Esophagus squamous epithelium (tissue), 5 donors: ENCODE results near the gene IL32. TPM values are rescaled to one million over a fixed set of nuclear protein-coding genes. Genes with fewer than 3 reads are reported as not detected.
A peak's percentile ranks its signal among the peaks of the same experiment; 100 is the strongest.

Experiments used
- DNase-seq: peaks from one replicate; lab custom pipeline; 2025; lab: John Stamatoyannopoulos, UW
- H3K27ac ChIP-seq, 4 donors: fragments of 200-600 bp; sonication (generic); one replicate each; pipeline ENCODE4 v1.5.1; 2016 to 2019; ENCODE audit warnings: mild to moderate bottlenecking in 1 of 4
- H3K27me3 ChIP-seq, 4 donors: fragments of 200-600 bp; sonication (generic); 1 replicate in 3 of 4; 2 replicates in 1 of 4; pipeline versions ENCODE4 v1.5.1 to v1.6.0; 2017 to 2021; ENCODE audit warnings: antibody characterized with exemption in 1 of 4
- H3K36me3 ChIP-seq, 3 donors: fragments of 200-600 bp; sonication (generic); one replicate each; pipeline ENCODE4 v1.5.1; 2016 to 2019
- H3K4me1 ChIP-seq, 3 donors: fragments of 200-600 bp; sonication (generic); one replicate each; pipeline ENCODE4 v1.5.1; 2017 to 2019
- H3K4me3 ChIP-seq, 4 donors: fragments of 200-600 bp; sonication (generic); 1 replicate in 3 of 4; 2 replicates in 1 of 4; pipeline ENCODE4 v1.5.1; 2016 to 2019; ENCODE audit warnings: mild to moderate bottlenecking in 2 of 4, moderate library complexity in 1 of 4
- H3K9me3 ChIP-seq, 3 donors: fragments of 200-600 bp; sonication (generic); one replicate each; pipeline ENCODE4 v1.5.1; 2016 to 2019
- POLR2A ChIP-seq, 4 donors: fragments of 450-650 bp; IDR thresholded peaks; one replicate each; pipeline ENCODE4 v1.6.1; 2017; ENCODE audit warnings: antibody characterized with exemption in 4 of 4, mild to moderate bottlenecking in 4 of 4, moderate library complexity in 3 of 4
- WGBS, 2 donors: methylation state at CpG; one replicate each; pipeline ENCODE4 v1.1.5; 2018; 5-methylcytosine and 5-hydroxymethylcytosine counted together
- intact Hi-C: fragments of 100-400 bp; cut with DNase I; formaldehyde crosslinking; loops from one replicate; pipeline ENCODE4 v1.15.0; 2022
- total RNA-seq, 4 donors: library from RNA; depleted of rRNA; stranded (reverse); fragments of >200 nt; gene quantifications; one replicate each; pipeline ENCODE4 v1.1.0, GENCODE V29; 2016
- TF ChIP-seq, protein P1 (sequence below), 6 experiments: fragments of 450-650 bp in 4 of 6; fragments of 200-600 bp in 2 of 6; sonication (generic) in 2 of 6; IDR thresholded peaks; one replicate each; pipeline ENCODE4 v1.5.1; 2016 to 2019; ENCODE audit warnings: antibody characterized with exemption in 6 of 6, mild to moderate bottlenecking in 4 of 6, moderate library complexity in 4 of 6
- donor health status: DM: yes; HTN: yes; CAD: no.

Gene IL32
- total RNA-seq, 4 donors from 2014 or later, result 4.6 to 31.7 (median 17.3) TPM

GRCh38 chr16:3113765-3114479, 48.5 kb downstream of the IL32 start:
- H3K36me3 ChIP-seq, result peaks cover 6 to 47% (median 25%) of the 10 kb centered on the region in 3 donors
- 45 to 51% methylated on average over 9 to 17 of the region's 17 CpGs for WGBS, 2 donors
- TF ChIP-seq, protein P1, sequence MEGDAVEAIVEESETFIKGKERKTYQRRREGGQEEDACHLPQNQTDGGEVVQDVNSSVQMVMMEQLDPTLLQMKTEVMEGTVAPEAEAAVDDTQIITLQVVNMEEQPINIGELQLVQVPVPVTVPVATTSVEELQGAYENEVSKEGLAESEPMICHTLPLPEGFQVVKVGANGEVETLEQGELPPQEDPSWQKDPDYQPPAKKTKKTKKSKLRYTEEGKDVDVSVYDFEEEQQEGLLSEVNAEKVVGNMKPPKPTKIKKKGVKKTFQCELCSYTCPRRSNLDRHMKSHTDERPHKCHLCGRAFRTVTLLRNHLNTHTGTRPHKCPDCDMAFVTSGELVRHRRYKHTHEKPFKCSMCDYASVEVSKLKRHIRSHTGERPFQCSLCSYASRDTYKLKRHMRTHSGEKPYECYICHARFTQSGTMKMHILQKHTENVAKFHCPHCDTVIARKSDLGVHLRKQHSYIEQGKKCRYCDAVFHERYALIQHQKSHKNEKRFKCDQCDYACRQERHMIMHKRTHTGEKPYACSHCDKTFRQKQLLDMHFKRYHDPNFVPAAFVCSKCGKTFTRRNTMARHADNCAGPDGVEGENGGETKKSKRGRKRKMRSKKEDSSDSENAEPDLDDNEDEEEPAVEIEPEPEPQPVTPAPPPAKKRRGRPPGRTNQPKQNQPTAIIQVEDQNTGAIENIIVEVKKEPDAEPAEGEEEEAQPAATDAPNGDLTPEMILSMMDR (IDR thresholded peaks at IDR 0.05), result no peak
- TF ChIP-seq POLR2A (IDR thresholded peaks at IDR 0.05), result no peak
- intact Hi-C loops, result no loop called here
- H3K4me3 ChIP-seq, result peak overlapping the region in 3 of 4 donors; percentile 76 to 78 (median 77)
- peaks cover 13 to 40% (median 21%) of the 10 kb centered on the region in 3 donors for H3K4me1 ChIP-seq
- DNase-seq, result no peak
- H3K27me3 ChIP-seq, result no peaks in the 10 kb centered on the region
- no peaks in the 10 kb centered on the region for H3K9me3 ChIP-seq
- H3K27ac ChIP-seq, result no peak overlapping the region

GRCh38 chr16:3115003-3115402, 49.6 kb downstream of the IL32 start:
- intact Hi-C loops, result no loop called here
- no peaks in the 10 kb centered on the region for H3K9me3 ChIP-seq
- DNase-seq, result no peak
- peaks cover 13 to 58% (median 34%) of the 10 kb centered on the region in 3 donors for H3K36me3 ChIP-seq
- peaks cover 13 to 40% (median 21%) of the 10 kb centered on the region in 3 donors for H3K4me1 ChIP-seq
- no peak overlapping the region for H3K27ac ChIP-seq
- TF ChIP-seq, protein P1 (IDR thresholded peaks at IDR 0.05), result no peak
- no peak for TF ChIP-seq POLR2A (IDR thresholded peaks at IDR 0.05)
- no peaks in the 10 kb centered on the region for H3K27me3 ChIP-seq
- WGBS, 2 donors, result 60 to 71% methylated on average over 1 to 3 of the region's 12 CpGs
- no peak overlapping the region for H3K4me3 ChIP-seq

DNA sequence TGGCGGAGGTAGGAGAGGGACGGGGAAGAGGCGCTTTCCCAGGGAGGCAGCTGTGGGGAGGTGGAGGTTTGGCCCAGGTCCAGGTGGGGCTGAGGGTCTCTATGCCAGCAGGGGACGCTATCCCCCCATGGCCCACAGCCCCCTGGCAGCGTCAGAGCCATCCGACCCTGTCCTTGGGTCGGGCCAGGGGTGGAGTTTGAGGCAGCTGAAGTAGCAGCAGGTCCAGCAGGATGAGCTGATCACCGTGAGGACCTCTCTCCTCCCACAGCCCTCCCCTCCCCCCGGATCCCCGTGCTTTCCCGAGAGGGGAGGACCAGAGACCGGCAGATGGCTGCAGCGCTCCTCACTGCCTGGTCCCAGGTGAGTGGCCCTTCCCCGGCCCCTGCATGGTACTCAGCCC, 50.1 kb downstream of the IL32 start:
- intact Hi-C loops, result no loop called here
- Histone ChIP-seq H3K36me3 (peaks cover 13 to 64% (median 37%) of the 10 kb centered on the region in 3 donors), H3K4me3 (no peak overlapping the region), H3K27ac (no peak overlapping the region), H3K4me1 (peaks cover 13 to 40% (median 21%) of the 10 kb centered on the region in 3 donors), H3K9me3 (no peaks in the 10 kb centered on the region), H3K27me3 (no peaks in the 10 kb centered on the region)
- DNase-seq, result no peak
- TF ChIP-seq, protein P1 (IDR thresholded peaks at IDR 0.05), result no peak
- no peak for TF ChIP-seq POLR2A (IDR thresholded peaks at IDR 0.05)
- WGBS, 2 donors, result 86 to 100% methylated on average over 1 to 7 of the region's 14 CpGs

GRCh38 chr16:3118204-3118790, 52.9 kb downstream of the IL32 start:
- 56 to 95% methylated on average over 4 to 10 of the region's 16 CpGs for WGBS, 2 donors
- Histone ChIP-seq H3K27me3 (no peaks in the 10 kb centered on the region), H3K27ac (no peak overlapping the region), H3K4me3 (no peak overlapping the region), H3K9me3 (no peaks in the 10 kb centered on the region), H3K36me3 (peaks cover 13 to 69% (median 37%) of the 10 kb centered on the region in 3 donors), H3K4me1 (peaks cover 4 to 21% (median 11%) of the 10 kb centered on the region in 3 donors)
- intact Hi-C loops, result no loop called here
- TF ChIP-seq, protein P1 (IDR thresholded peaks at IDR 0.05), result no peak
- TF ChIP-seq POLR2A (IDR thresholded peaks at IDR 0.05), result no peak
- no peak for DNase-seq

GRCh38 chr16:3118846-3119245, 53.4 kb downstream of the IL32 start:
- H3K27me3 ChIP-seq, result no peaks in the 10 kb centered on the region
- peaks cover 0 to 21% (median 11%) of the 10 kb centered on the region in 3 donors for H3K4me1 ChIP-seq
- H3K27ac ChIP-seq, result no peak overlapping the region
- peaks cover 13 to 69% (median 37%) of the 10 kb centered on the region in 3 donors for H3K36me3 ChIP-seq
- H3K9me3 ChIP-seq, result no peaks in the 10 kb centered on the region
- TF ChIP-seq POLR2A (IDR thresholded peaks at IDR 0.05), result no peak
- TF ChIP-seq, protein P1 (IDR thresholded peaks at IDR 0.05), result no peak
- DNase-seq, result no peak
- 90% methylated on average over 2 of the region's 20 CpGs; no CpG with 5 or more reads in 1 of the 2 donors for WGBS, 2 donors
- H3K4me3 ChIP-seq, result no peak overlapping the region
- intact Hi-C loops, result no loop called here
